DOHH2 (cell line): ENCODE measurements around the gene XRCC4.

ENCODE experiments used
- EZH2phosphoT487 ChIP-seq: fragments of 200-600 bp; sonication (generic); IDR thresholded peaks from 2 replicates; pipeline ENCODE4 v1.6.1; 2017; ENCODE audit warnings: borderline replicate concordance, mild to moderate bottlenecking, antibody characterized with exemption, low read length, moderate library complexity, mixed read lengths
- TF ChIP-seq, protein P1 (sequence below): fragments of 200-600 bp; sonication (generic); IDR thresholded peaks from one replicate; pipeline ENCODE4 v1.5.1; 2014; ENCODE audit warnings: antibody characterized with exemption, mild to moderate bottlenecking, low read depth, low read length; ENCODE audit not compliant: poor library complexity, severe bottlenecking

GRCh38 chr5:83156001-83156400, 78.7 kb downstream of the XRCC4 start:
- no peak for TF ChIP-seq EZH2phosphoT487
- TF ChIP-seq, protein P1, sequence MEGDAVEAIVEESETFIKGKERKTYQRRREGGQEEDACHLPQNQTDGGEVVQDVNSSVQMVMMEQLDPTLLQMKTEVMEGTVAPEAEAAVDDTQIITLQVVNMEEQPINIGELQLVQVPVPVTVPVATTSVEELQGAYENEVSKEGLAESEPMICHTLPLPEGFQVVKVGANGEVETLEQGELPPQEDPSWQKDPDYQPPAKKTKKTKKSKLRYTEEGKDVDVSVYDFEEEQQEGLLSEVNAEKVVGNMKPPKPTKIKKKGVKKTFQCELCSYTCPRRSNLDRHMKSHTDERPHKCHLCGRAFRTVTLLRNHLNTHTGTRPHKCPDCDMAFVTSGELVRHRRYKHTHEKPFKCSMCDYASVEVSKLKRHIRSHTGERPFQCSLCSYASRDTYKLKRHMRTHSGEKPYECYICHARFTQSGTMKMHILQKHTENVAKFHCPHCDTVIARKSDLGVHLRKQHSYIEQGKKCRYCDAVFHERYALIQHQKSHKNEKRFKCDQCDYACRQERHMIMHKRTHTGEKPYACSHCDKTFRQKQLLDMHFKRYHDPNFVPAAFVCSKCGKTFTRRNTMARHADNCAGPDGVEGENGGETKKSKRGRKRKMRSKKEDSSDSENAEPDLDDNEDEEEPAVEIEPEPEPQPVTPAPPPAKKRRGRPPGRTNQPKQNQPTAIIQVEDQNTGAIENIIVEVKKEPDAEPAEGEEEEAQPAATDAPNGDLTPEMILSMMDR = no peak
